ENCODE results near the gene C1D. TPM values are rescaled to one million over a fixed set of nuclear protein-coding genes. Genes with fewer than 3 reads are reported as not detected.
A peak's percentile ranks its signal among the peaks of the same experiment; 100 is the strongest.

The C1D gene
- total RNA-seq, 2 experiments from 2014 or later: 19.1 to 36.3 TPM

- intact Hi-C loops (cut with micrococcal nuclease; ENCODE audit: unreplicated experiment): no loop called here
- H3K9me2 ChIP-seq (ENCODE audit: insufficient read depth, low read length): no peaks in the 10 kb centered on the region
- H3K36me3 ChIP-seq (ENCODE audit: insufficient read depth, low read length): no peaks in the 10 kb centered on the region
- H3K4me2 ChIP-seq (ENCODE audit: low read length): peak overlapping the region; percentile 2
- H3K79me2 ChIP-seq (ENCODE audit: insufficient read depth, low read depth, low read length): no peaks in the 10 kb centered on the region
- H3K9me3 ChIP-seq (ENCODE audit: low read length): no peaks in the 10 kb centered on the region
- peak; percentile 40 for DNase-seq (ENCODE audit: low spot score)
- ChIA-PET CTCF (ENCODE audit: unreplicated experiment) (no interaction called here), POLR2A (no interaction called here)
- TF ChIP-seq CTCF (conservative IDR thresholded peaks at IDR 0.05; ENCODE audit: low read length): no peak
- TF ChIP-seq EZH2phosphoT487 (IDR thresholded peaks at IDR 0.05; ENCODE audit: borderline replicate concordance, low read depth, low read length): no peak
- no peak overlapping the region for H3K4me3 ChIP-seq (ENCODE audit: low read depth, low read length, poor library complexity, severe bottlenecking)
- H4K20me1 ChIP-seq (ENCODE audit: insufficient read depth, low read length): no peaks in the 10 kb centered on the region
- peaks cover 16% of the 10 kb centered on the region for H3K4me1 ChIP-seq (ENCODE audit: insufficient read depth, low read length, poor library complexity, severe bottlenecking)
- no peak overlapping the region for H3K27ac ChIP-seq (ENCODE audit: low read depth, low read length, poor library complexity, severe bottlenecking)
- no TSS peak for BruUV-seq (replicated peaks)
- no peak overlapping the region; the same call in 1 of the 2 replicates for H2AFZ ChIP-seq (ENCODE audit: low read length)
Measured at GRCh38 chr2:68099260-68099659, 36.5 kb upstream of the C1D start.

- BruUV-seq (replicated peaks): no TSS peak
- no peaks in the 10 kb centered on the region for H3K79me2 ChIP-seq (ENCODE audit: insufficient read depth, low read depth, low read length)
- no peak for TF ChIP-seq CTCF (conservative IDR thresholded peaks at IDR 0.05; ENCODE audit: low read length)
- ChIA-PET POLR2A (interaction anchor here (1.0 kb wide), 2 partner anchors 13 to 28 kb away, joined by 4 read pairs; no protein-coding TSS in a partner anchor), CTCF (ENCODE audit: unreplicated experiment) (no interaction called here)
- no peak overlapping the region for H2AFZ ChIP-seq (ENCODE audit: low read length)
- H3K27ac ChIP-seq (ENCODE audit: low read depth, low read length, poor library complexity, severe bottlenecking): no peak overlapping the region
- H4K20me1 ChIP-seq (ENCODE audit: insufficient read depth, low read length): no peaks in the 10 kb centered on the region
- no peak overlapping the region for H3K4me2 ChIP-seq (ENCODE audit: low read length)
- no peaks in the 10 kb centered on the region for H3K36me3 ChIP-seq (ENCODE audit: insufficient read depth, low read length)
- DNase-seq (ENCODE audit: low spot score): no peak
- no peaks in the 10 kb centered on the region for H3K9me2 ChIP-seq (ENCODE audit: insufficient read depth, low read length)
- intact Hi-C loops (cut with micrococcal nuclease; ENCODE audit: unreplicated experiment): no loop called here
- H3K4me3 ChIP-seq (ENCODE audit: low read depth, low read length, poor library complexity, severe bottlenecking): no peak overlapping the region
- H3K9me3 ChIP-seq (ENCODE audit: low read length): no peaks in the 10 kb centered on the region
- peaks cover 16% of the 10 kb centered on the region for H3K4me1 ChIP-seq (ENCODE audit: insufficient read depth, low read length, poor library complexity, severe bottlenecking)
Measured at GRCh38 chr2:68098291-68098797, 35.5 kb upstream of the C1D start.

GRCh38 chr2:68094111-68094510 lies 31.3 kb upstream of the C1D start:
- no peaks in the 10 kb centered on the region for H3K9me2 ChIP-seq (ENCODE audit: insufficient read depth, low read length)
- CTCF ChIA-PET (ENCODE audit: unreplicated experiment): no interaction called here

More at GRCh38 chr2:68094111-68094510, 31.3 kb upstream of the C1D start:
- Histone ChIP-seq H3K36me3 (ENCODE audit: insufficient read depth, low read length) (no peaks in the 10 kb centered on the region), H3K4me3 (ENCODE audit: low read depth, low read length, poor library complexity, severe bottlenecking) (no peak overlapping the region), H3K4me1 (ENCODE audit: insufficient read depth, low read length, poor library complexity, severe bottlenecking) (peaks cover 17% of the 10 kb centered on the region), H4K20me1 (ENCODE audit: insufficient read depth, low read length) (no peaks in the 10 kb centered on the region), H3K27ac (ENCODE audit: low read depth, low read length, poor library complexity, severe bottlenecking) (no peak overlapping the region), H3K79me2 (ENCODE audit: insufficient read depth, low read depth, low read length) (no peaks in the 10 kb centered on the region), H3K4me2 (ENCODE audit: low read length) (no peak overlapping the region), H3K9me3 (ENCODE audit: low read length) (no peaks in the 10 kb centered on the region), H2AFZ (ENCODE audit: low read length) (no peak overlapping the region)
- intact Hi-C loops (cut with micrococcal nuclease; ENCODE audit: unreplicated experiment): no loop called here
- no TSS peak for BruUV-seq (replicated peaks)
- TF ChIP-seq EZH2phosphoT487 (IDR thresholded peaks at IDR 0.05; ENCODE audit: borderline replicate concordance, low read depth, low read length): no peak
- TF ChIP-seq CTCF (conservative IDR thresholded peaks at IDR 0.05; ENCODE audit: low read length): no peak
- POLR2A ChIA-PET: no interaction called here
- no peak for DNase-seq (ENCODE audit: low spot score)

Data from OCI-LY7 (cell line).